Measurements from ENCODE around the gene BCAT1. TPM values are rescaled to one million over a fixed set of nuclear protein-coding genes. Genes with fewer than 3 reads are reported as not detected.
"Not testable (repeated sequence)": the region's sequence is repeated elsewhere in the genome, so short reads cannot be mapped to it uniquely, and the experiment has no call there.

The BCAT1 gene
- total RNA-seq, 6 experiments from 2014 or later: 0.86 to 6.0 (median 2.7) TPM

DNA sequence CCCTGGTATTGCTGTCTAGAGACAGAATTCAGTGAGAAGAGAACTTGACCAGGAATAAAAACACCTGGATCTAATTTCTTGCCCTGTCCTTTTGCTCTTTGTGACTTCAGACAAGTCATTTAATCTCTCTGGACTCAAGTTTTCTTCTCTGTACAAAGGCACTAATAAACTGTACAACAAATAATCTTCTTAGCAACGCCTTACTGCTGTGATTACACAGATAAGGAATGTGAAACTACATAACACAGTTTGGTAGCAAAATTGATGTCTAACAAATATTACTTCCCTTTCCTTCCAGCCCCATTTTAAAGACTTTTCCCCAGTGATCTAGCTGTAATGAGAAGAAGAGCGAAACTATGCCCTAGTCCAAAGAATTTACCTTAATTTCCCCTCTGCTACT is 69.3 kb downstream of the BCAT1 start:
- ATAC-seq: no peak
- 49% methylated on average over 2 of the region's 2 CpGs for WGBS (ENCODE audit: insufficient coverage, low coverage, low lambda C conversion rate, missing lambda C conversion rate)
- no peaks in the 10 kb centered on the region for H3K9me3 ChIP-seq

DNA sequence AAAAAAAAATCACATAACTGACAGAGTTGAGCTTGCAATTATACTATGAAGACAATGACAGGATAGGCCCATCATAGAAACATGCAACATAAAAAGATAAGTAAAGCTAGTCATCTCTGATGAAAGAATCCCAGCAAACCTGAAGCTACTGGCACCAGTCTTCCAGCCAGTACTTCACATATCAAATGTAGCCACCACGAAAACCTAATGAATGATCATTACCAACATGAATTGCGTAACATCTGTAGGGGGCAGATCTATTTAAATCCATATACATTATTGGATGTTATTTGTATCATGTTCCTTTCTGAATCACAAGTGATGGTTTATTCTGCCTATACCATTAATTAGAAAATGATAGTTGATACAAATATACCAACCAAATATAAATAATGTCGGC is 73.9 kb downstream of the BCAT1 start:
- TF ChIP-seq, protein P1, sequence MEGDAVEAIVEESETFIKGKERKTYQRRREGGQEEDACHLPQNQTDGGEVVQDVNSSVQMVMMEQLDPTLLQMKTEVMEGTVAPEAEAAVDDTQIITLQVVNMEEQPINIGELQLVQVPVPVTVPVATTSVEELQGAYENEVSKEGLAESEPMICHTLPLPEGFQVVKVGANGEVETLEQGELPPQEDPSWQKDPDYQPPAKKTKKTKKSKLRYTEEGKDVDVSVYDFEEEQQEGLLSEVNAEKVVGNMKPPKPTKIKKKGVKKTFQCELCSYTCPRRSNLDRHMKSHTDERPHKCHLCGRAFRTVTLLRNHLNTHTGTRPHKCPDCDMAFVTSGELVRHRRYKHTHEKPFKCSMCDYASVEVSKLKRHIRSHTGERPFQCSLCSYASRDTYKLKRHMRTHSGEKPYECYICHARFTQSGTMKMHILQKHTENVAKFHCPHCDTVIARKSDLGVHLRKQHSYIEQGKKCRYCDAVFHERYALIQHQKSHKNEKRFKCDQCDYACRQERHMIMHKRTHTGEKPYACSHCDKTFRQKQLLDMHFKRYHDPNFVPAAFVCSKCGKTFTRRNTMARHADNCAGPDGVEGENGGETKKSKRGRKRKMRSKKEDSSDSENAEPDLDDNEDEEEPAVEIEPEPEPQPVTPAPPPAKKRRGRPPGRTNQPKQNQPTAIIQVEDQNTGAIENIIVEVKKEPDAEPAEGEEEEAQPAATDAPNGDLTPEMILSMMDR (IDR thresholded peaks at IDR 0.05): no peak
- TF ChIP-seq POLR2A (IDR thresholded peaks at IDR 0.05): no peak
- Histone ChIP-seq H3K36me3 (no peaks in the 10 kb centered on the region), H3K9me3 (no peaks in the 10 kb centered on the region), H3K27ac (no peak overlapping the region), H3K4me3 (no peak overlapping the region), H3K27me3 (no peaks in the 10 kb centered on the region), H3K4me1 (no peaks in the 10 kb centered on the region)
- 93% methylated on average over 2 of the region's 3 CpGs for WGBS (ENCODE audit: insufficient coverage, low coverage, low lambda C conversion rate, missing lambda C conversion rate)
- intact Hi-C loops (cut with DNase I): no loop called here
- ATAC-seq: no peak
- DNase-seq: no peak

More for the DNA sequence above, 69.3 kb downstream of the BCAT1 start:
- Histone ChIP-seq H3K27me3 (no peaks in the 10 kb centered on the region), H3K4me1 (no peaks in the 10 kb centered on the region), H3K4me3 (no peak overlapping the region), H3K27ac (no peak overlapping the region), H3K36me3 (no peaks in the 10 kb centered on the region)
- DNase-seq: no peak
- intact Hi-C loops (cut with DNase I): no loop called here
- no peak for TF ChIP-seq POLR2A (IDR thresholded peaks at IDR 0.05)
- TF ChIP-seq, protein P1 (IDR thresholded peaks at IDR 0.05): no peak

DNA sequence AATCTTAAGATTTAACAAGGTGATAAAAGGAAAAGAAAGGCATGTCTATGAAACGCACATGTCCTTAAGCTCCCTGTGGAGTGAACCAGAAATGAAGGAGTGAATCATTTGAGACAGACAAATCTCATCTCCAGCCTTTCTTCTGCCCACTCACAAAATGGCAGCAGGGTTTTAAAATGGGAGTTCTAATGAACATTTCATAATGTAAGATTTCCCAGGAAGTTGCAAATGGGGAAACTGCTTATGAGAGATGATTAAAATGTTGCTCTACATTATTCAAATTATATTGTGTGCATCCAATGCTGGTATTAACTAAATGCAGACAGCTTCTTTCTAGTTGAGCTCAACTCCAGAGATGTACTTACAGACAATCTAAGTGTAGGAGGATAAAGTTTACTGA is 76.7 kb downstream of the BCAT1 start:
- 86% methylated on average over 1 of the region's 1 CpG for WGBS (ENCODE audit: insufficient coverage, low coverage, low lambda C conversion rate, missing lambda C conversion rate)
- Histone ChIP-seq H3K36me3 (no peaks in the 10 kb centered on the region), H3K4me3 (no peak overlapping the region), H3K9me3 (no peaks in the 10 kb centered on the region), H3K4me1 (no peaks in the 10 kb centered on the region), H3K27me3 (no peaks in the 10 kb centered on the region), H3K27ac (no peak overlapping the region)
- ATAC-seq: no peak
- DNase-seq: no peak
- no peak for TF ChIP-seq POLR2A (IDR thresholded peaks at IDR 0.05)
- TF ChIP-seq, protein P1 (IDR thresholded peaks at IDR 0.05): no peak
- intact Hi-C loops (cut with DNase I): no loop called here

DNA sequence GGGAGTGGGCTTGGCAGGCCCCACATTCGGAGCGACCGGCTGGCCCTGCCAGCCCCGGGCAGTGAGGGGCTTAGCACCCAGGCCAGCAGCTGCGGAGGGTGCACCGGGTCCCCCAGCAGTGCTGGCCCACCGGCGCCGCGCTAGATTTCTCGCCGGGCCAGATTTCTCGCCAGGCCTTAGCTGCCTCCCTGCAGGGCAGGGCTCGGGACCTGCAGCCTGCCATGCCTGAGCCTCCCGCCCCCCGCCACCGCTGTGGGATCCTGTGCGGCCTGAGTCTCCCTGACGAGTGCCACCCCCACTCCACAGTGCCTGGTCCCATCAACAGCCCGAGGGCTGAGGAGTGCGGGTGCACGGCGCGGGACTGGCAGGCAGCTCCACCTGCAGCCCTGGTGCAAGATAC is 82.8 kb downstream of the BCAT1 start:
- H3K9me3 ChIP-seq; H3K4me3 ChIP-seq; H3K27me3 ChIP-seq; H3K4me1 ChIP-seq; DNase-seq; intact Hi-C loops (cut with DNase I); ATAC-seq; H3K36me3 ChIP-seq; H3K27ac ChIP-seq: not testable (repeated sequence)
- 100% methylated on average over 3 of the region's 24 CpGs for WGBS (ENCODE audit: insufficient coverage, low coverage, low lambda C conversion rate, missing lambda C conversion rate)

DNA sequence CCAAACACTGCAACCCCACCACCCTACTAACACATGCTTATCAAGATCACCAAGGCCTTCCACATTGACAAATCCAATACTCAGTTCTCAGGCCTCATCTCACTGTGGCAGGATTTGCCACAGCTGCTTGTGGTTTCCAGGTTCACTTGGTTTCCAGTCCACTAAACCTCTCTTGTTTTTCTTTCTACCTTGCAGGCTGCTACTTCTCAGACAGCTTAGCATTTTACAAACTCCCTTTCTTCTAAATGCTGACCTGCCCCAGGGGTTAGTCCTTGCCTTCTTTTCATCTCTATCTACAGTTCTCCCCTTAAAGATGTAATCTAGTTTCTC is 84.1 kb downstream of the BCAT1 start:
- H3K4me3 ChIP-seq: no peak overlapping the region

More for the DNA sequence above, 84.1 kb downstream of the BCAT1 start:
- H3K27me3 ChIP-seq: no peaks in the 10 kb centered on the region
- H3K9me3 ChIP-seq: no peaks in the 10 kb centered on the region
- no peak for ATAC-seq
- TF ChIP-seq POLR2A (IDR thresholded peaks at IDR 0.05): no peak
- TF ChIP-seq, protein P1 (IDR thresholded peaks at IDR 0.05): no peak
- intact Hi-C loops (cut with DNase I): no loop called here
- H3K4me1 ChIP-seq: no peaks in the 10 kb centered on the region
- H3K36me3 ChIP-seq: no peaks in the 10 kb centered on the region
- DNase-seq: no peak
- H3K27ac ChIP-seq: no peak overlapping the region
